GM10266 (cell line): ENCODE results near the gene OR52W1.

ENCODE experiments used
- DNase-seq: peaks from one replicate; pipeline ENCODE4 v3.0.0; 2012; ENCODE audit errors: extremely low spot score
- CTCF ChIP-seq: IDR thresholded peaks from 2 replicates; pipeline ENCODE4 v1.5.1; 2012; ENCODE audit warnings: mild to moderate bottlenecking, low read depth; ENCODE audit not compliant: control insufficient read depth, insufficient read depth; ENCODE audit errors: missing control alignments

Gene OR52W1

GRCh38 chr11:6199174-6199810 is at the start of gene OR52W1:
Gene OR52W1 (plus strand): TSS chr11:6199224. CDS start chr11:6199224, 0 bp downstream.
- TF ChIP-seq CTCF = no peak
- DNase-seq = no peak

- no peak for DNase-seq
- no peak for TF ChIP-seq CTCF
Observed at GRCh38 chr11:6151117-6151516, 47.9 kb upstream of the OR52W1 start.

GRCh38 chr11:6152126-6152525 is 46.9 kb upstream of the OR52W1 start:
- TF ChIP-seq CTCF = no peak
- DNase-seq = no peak

- TF ChIP-seq CTCF = no peak
- DNase-seq = no peak
Observed at GRCh38 chr11:6156628-6157359, 42.2 kb upstream of the OR52W1 start.

- no peak for TF ChIP-seq CTCF
- DNase-seq = no peak
Observed at GRCh38 chr11:6170226-6170625, 28.8 kb upstream of the OR52W1 start, which contains the start of gene OR52B2. Gene OR52B2 (minus strand): TSS chr11:6170326. CDS start chr11:6170326, 0 bp downstream.

- DNase-seq = no peak
- no peak for TF ChIP-seq CTCF
Observed at GRCh38 chr11:6175440-6175839, 23.6 kb upstream of the OR52W1 start.

GRCh38 chr11:6191742-6192141 is 7.3 kb upstream of the OR52W1 start:
- no peak for TF ChIP-seq CTCF
- no peak for DNase-seq
